Measurements from ENCODE around the gene RAB7B. TPM values are rescaled to one million over a fixed set of nuclear protein-coding genes. Genes with fewer than 3 reads are reported as not detected.

RAB7B gene
- total and polyA plus RNA-seq, 4 experiments from 2014 or later = 0.78 to 1.2 TPM; not detected in 2

DNA sequence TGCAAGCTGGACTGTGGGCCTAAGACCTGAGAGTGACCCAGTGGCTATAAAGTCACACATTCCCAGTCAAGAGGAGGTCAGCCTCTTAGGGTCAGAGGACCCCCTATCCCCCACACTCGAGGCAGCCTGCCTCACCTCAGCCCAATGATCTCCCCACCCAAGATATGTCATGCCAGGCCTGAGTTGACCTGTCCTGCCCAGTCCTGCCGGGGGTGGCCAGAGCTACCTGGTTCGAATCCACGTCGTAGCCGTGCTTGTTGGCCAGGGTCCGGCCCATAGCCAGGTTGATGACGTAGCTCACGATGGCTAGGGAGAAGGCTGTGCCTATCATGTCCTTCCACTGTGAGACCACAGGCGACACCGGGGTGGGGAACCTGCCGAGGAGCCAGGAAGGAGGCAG is 75.5 kb downstream of the RAB7B start:
- intact Hi-C loops (cut with micrococcal nuclease) = no loop called here

DNA sequence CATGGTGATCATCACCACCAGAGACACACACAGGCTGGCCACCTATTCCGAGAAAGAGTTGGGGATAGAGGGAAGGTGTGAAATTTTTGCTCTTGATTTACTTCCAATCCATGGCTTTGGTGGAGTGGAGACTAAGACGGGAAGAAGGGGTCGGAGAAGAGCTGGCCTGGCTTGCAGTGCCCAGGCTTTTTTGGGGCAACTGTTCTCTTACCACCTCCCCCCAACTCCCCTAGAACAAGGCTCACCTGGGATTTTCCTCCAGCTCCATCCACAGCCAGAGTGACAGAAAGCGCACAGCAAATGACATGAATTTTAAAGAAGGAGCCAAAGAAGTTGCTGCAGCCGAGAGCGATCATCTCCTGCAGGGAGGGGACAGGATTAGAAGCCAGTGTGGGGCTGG is 75.9 kb downstream of the RAB7B start:
- Histone ChIP-seq H3K4me3 (ENCODE audit: low read length in 2 of 2) (no peak overlapping the region), H3K27me3 (ENCODE audit: insufficient read depth, low read length) (no peaks in the 10 kb centered on the region), H3K9me3 (ENCODE audit: control insufficient read depth in 1 of 2, low read length in 2 of 2) (no peaks in the 10 kb centered on the region), H3K36me3 (ENCODE audit: insufficient read depth, low read length) (no peaks in the 10 kb centered on the region), H3K27ac (ENCODE audit: low read depth, low read length) (no peak overlapping the region), H3K4me1 (ENCODE audit: insufficient read depth, low read length) (no peaks in the 10 kb centered on the region)
- ChIA-PET CTCF (ENCODE audit: partially characterized antibody) (interaction anchor here (0.5 to 1.1 kb wide), 3 partner anchors 9 to 179 kb away, joined by 3 to 4 read pairs (median 3); no protein-coding TSS in a partner anchor), POLR2A (ENCODE audit: partially characterized antibody) (interaction anchor here (0.5 kb wide), 1 partner anchor 224 kb away, joined by 4 read pairs; no protein-coding TSS in a partner anchor)
- DNase-seq = no peak
- H3K4me1 Mint-ChIP-seq = no peaks in the 10 kb centered on the region
- intact Hi-C loops (cut with micrococcal nuclease) = no loop called here
- no peaks in the 10 kb centered on the region for H3K36me3 Mint-ChIP-seq
- H3K4me3 Mint-ChIP-seq = no peak overlapping the region
- peaks cover 0 to 1% of the 10 kb centered on the region in 2 donors for H3K27me3 Mint-ChIP-seq
- no peak overlapping the region for H3K27ac Mint-ChIP-seq
- H3K9me3 Mint-ChIP-seq = no peaks in the 10 kb centered on the region

More for the DNA sequence above, 75.5 kb downstream of the RAB7B start:
- Histone ChIP-seq H3K4me1 (ENCODE audit: insufficient read depth, low read length) (no peaks in the 10 kb centered on the region), H3K4me3 (ENCODE audit: low read length in 2 of 2) (no peak overlapping the region), H3K27me3 (ENCODE audit: insufficient read depth, low read length) (no peaks in the 10 kb centered on the region), H3K27ac (ENCODE audit: low read depth, low read length) (no peak overlapping the region), H3K9me3 (ENCODE audit: control insufficient read depth in 1 of 2, low read length in 2 of 2) (no peaks in the 10 kb centered on the region), H3K36me3 (ENCODE audit: insufficient read depth, low read length) (no peaks in the 10 kb centered on the region)
- Mint-ChIP-seq H3K4me1 (no peaks in the 10 kb centered on the region), H3K9me3 (no peaks in the 10 kb centered on the region), H3K36me3 (no peaks in the 10 kb centered on the region), H3K27ac (no peak overlapping the region), H3K4me3 (no peak overlapping the region), H3K27me3 (peaks cover 1 to 4% of the 10 kb centered on the region in 2 donors)
- POLR2A ChIA-PET (ENCODE audit: partially characterized antibody) = interaction anchor here (0.5 kb wide), 1 partner anchor 225 kb away, joined by 4 read pairs; no protein-coding TSS in a partner anchor
- CTCF ChIA-PET (ENCODE audit: partially characterized antibody) = interaction anchor here (0.5 to 1.1 kb wide), 3 partner anchors 9 to 178 kb away, joined by 3 to 4 read pairs (median 3); no protein-coding TSS in a partner anchor
- no peak for DNase-seq

Other genes with a start within 250 kb of the RAB7B start
- 10 to 100 TPM; 59.7 to 62.0 TPM for gene RAB29, start 227.9 kb downstream of the RAB7B start, total RNA-seq
- gene RAB29, start 227.9 kb downstream of the RAB7B start, polyA plus RNA-seq = 100 to 1,000 TPM in 1 of 2 donors, 10 to 100 TPM in 1; 96.6 to 102 TPM
- gene SLC41A1, start 190.2 kb downstream of the RAB7B start, total RNA-seq = 10 to 100 TPM; 26.1 to 26.3 TPM
- 10 to 100 TPM in 1 of 2 donors, 1 to 10 TPM in 1; 9.1 to 14.3 TPM for gene SLC41A1, start 190.2 kb downstream of the RAB7B start, polyA plus RNA-seq
- gene PM20D1, start 153.3 kb downstream of the RAB7B start, total RNA-seq = 1 to 10 TPM; 1.8 to 1.9 TPM
- gene PM20D1, start 153.3 kb downstream of the RAB7B start, polyA plus RNA-seq = 1 to 10 TPM; 1.4 to 1.9 TPM
- gene SLC26A9, start 59.9 kb downstream of the RAB7B start, total RNA-seq = not detected
- gene SLC26A9, start 59.9 kb downstream of the RAB7B start, polyA plus RNA-seq = not detected
- gene CTSE, start 20.5 kb upstream of the RAB7B start, total RNA-seq = not detected
- not detected for gene CTSE, start 20.5 kb upstream of the RAB7B start, polyA plus RNA-seq
- gene RHEX, start 49.8 kb upstream of the RAB7B start, total RNA-seq = under 1 TPM; 0.55 TPM
- gene RHEX, start 49.8 kb upstream of the RAB7B start, polyA plus RNA-seq = under 1 TPM in 1 of 2 donors, not detected in 1; 0.30 TPM
- not detected for gene AVPR1B, start 114.0 kb upstream of the RAB7B start, total RNA-seq
- gene AVPR1B, start 114.0 kb upstream of the RAB7B start, polyA plus RNA-seq = not detected
- gene FAM72A, start 199.4 kb upstream of the RAB7B start, total RNA-seq = 1 to 10 TPM in 1 of 2 experiments, under 1 TPM in 1; 1.00 to 1.4 TPM
- under 1 TPM in 1 of 2 donors, not detected in 1; 0.29 TPM for gene FAM72A, start 199.4 kb upstream of the RAB7B start, polyA plus RNA-seq
- gene SRGAP2, start 200.1 kb upstream of the RAB7B start, total RNA-seq = 10 to 100 TPM; 49.0 to 56.6 TPM
- gene SRGAP2, start 200.1 kb upstream of the RAB7B start, polyA plus RNA-seq = 10 to 100 TPM in 1 of 2 donors, 1 to 10 TPM in 1; 2.7 to 18.4 TPM

Measured in CD4-positive, alpha-beta memory T cell (primary cell).